Measurements from ENCODE around the gene KCNC2.

DNA sequence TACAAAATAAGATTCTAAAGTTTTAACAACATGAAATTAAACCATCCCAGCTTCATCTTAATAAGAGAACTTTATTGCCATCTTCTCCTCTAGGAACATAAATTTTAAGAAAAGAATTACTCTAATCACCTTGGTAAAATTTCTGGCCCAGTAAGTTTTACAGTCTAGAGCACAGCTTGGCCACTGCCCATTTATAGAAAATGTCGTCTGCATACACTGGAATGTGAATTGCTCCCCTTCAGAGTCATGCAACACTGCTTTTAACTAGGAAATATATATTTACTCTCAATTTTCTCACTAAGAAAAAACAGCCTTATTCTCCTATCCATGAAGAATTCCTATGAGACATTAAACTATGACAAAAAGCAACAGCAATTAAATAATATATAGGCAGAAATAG is 48.2 kb downstream of the KCNC2 start:
- TF ChIP-seq GATA2 (IDR thresholded peaks at IDR 0.05; ENCODE audit: low read depth, low read length), result no peak
- TF ChIP-seq GATA3 (IDR thresholded peaks at IDR 0.05; ENCODE audit: low read depth, low read length), result no peak

Measured in SH-SY5Y (cell line).